GM19455 (cell line): ENCODE results near the gene MAN1A2.
"Not testable (repeated sequence)": the region's sequence is repeated elsewhere in the genome, so short reads cannot be mapped to it uniquely, and the experiment has no call there.

Source experiments
- ATAC-seq: cut with Tn5 transposase; IDR thresholded peaks from one replicate; pipeline ENCODE4 v1.9.1; 2021; ENCODE audit not compliant: unreplicated experiment

Gene MAN1A2

GRCh38 chr1:117556341-117556740, 189.1 kb downstream of the MAN1A2 start:
- ATAC-seq: no peak

GRCh38 chr1:117556976-117557375, 189.7 kb downstream of the MAN1A2 start:
- ATAC-seq: no peak

GRCh38 chr1:117558451-117558850, 191.2 kb downstream of the MAN1A2 start:
- ATAC-seq: not testable (repeated sequence)

GRCh38 chr1:117559139-117559538, 191.9 kb downstream of the MAN1A2 start:
- ATAC-seq: no peak

DNA sequence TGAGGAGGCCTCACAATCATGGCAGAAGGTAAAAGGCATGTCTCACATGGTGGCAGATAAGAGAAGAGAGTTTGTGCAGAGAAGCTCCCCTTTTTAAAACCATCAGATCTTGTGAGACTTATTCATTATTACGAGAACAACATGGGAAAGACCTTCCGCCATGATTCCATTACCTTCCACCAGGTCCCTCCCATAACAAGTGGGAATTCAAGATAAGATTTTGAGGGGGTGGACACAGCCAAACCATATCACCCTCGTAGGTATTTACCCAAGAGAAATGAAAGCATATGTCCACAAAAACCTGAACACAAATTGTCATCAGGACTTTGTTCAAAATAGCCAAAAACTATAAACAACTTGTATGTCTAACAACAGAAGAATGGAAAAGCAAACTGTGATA, 192.7 kb downstream of the MAN1A2 start:
- ATAC-seq: no peak

DNA sequence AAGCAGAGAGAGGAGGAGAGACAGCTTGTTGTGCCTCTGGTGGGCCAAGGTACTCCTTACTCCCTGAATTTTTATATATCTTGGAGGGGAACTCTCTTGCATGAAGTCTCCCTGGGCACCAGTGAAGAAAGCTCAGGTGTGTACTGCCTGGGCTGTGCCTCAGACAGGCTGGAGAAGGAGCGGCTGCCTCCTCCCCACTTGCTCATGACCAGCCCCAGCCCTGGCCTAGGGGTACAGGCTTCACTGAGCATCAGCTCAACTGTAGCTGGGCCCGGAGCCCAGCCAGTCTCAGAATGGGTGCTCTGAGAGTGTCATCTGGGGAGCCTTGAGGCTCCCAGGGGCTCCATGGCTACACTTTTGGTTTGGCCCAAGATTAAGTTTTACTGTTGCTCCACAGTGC, 193.8 kb downstream of the MAN1A2 start:
- ATAC-seq: no peak

DNA sequence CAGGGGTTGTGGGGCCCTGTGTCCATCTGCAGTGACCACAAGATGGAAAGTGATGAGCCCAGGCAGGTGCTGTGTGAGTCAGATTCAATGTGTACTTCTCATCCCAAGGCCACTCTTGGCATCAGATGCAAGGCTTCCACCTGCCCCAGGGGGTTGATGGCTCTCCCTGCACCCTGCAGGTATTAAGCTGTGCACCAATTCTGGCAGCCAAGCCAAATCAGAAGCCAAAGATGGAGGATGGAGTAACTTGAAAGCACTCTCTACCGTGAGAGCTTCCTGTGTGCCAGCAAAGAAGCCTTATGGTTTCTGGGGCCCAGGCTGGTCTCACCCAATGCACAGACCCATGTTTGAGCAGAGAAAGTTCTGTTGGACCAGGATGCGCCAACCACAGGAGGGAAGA, 194.3 kb downstream of the MAN1A2 start:
- ATAC-seq: no peak

GRCh38 chr1:117562581-117563491, 195.6 kb downstream of the MAN1A2 start:
- no peak for ATAC-seq

DNA sequence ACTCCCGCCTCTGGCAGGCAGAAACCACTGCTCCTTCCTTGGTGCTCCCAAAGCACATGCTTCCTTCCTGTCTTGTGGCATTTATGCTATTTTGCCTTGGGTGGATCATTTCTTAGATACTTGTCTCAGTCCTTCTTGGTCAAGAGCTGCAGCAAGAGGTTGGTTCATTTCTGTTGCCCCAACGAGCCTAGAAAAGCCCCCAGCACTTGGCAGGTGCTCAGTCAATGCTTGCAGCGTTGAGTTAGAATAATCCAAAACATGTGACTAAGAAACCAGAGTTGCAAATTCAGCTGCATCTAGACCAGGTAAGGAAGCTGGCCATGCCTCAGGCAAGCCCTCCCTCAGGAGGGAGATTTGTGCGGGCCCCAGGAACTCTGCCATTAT, 196.2 kb downstream of the MAN1A2 start:
- no peak for ATAC-seq

- ATAC-seq: no peak
Observed at GRCh38 chr1:117564227-117565075, 197.2 kb downstream of the MAN1A2 start.

DNA sequence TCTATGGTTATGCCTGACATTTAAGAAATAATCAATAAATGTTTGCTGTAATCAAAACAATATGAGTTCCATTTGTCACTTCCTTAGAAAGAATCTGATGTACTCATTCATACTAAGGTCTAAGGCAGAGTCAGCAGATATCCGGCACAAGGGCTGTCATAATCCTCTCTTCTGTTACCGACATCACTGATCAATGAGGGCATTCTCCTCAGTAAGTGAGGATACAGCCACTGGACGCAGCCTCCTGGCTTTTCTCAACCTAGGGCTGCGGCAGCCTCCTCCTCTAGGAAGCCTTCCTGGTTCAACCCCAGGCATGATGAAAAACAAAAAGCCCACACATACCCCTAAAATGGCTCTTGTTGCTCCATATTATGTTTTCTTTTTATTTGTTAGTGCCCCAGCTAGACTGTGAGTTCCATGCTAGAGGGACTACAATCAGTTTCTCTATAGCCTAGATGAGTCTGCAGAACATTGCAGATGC, 197.9 kb downstream of the MAN1A2 start:
- ATAC-seq: no peak

DNA sequence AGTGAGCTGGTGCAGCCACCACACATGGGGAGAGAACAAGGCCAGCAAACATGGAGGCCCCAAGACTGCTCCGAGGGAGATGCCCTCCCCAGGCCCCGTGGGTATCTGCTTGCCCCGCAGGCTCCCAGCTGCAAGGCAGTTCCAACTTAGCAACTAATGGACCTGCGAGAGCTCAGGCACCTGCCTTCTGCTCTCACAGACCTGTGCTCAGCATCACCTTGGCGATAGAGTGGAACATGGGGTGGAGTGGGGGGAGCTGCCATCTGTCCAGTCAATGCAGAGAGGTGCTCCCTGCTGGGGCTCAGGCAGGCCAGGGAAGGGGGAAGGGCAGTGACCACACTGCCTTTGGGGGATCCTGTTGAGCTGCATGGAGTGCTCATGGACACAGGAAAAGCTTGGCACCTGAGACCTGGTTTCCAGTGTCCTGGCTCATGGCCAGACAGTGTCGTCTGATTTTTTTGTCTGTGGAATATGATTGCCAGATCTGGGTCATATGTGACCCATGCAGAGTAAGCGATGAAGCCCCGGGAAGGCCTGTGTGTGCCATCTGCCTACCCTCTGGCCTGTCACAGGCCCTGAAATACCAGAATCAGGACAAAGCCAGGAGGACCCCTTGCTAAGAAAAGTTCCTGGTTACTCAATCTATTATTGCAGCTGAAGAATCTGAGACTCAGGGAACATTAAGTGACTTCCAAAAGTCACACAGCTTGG, 198.7 kb downstream of the MAN1A2 start:
- no peak for ATAC-seq

DNA sequence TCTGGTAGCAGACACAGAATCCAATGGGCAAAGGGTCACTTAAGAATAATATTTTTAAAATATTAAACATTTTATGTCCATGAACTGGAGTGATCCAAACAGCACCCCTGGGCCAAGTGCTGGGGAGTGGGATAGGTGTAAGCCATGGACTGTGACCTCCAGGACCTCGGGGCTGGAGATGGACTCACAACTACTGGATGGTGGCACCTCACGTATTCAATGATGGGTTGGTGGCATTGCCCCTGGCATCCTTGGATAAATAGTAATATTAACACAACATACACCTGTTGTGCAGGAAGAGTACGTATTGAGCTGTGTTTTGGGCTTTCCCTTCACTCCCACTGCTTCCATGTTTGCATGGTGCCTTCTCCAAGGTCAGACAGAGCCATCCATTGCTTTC, 199.3 kb downstream of the MAN1A2 start:
- no peak for ATAC-seq

DNA sequence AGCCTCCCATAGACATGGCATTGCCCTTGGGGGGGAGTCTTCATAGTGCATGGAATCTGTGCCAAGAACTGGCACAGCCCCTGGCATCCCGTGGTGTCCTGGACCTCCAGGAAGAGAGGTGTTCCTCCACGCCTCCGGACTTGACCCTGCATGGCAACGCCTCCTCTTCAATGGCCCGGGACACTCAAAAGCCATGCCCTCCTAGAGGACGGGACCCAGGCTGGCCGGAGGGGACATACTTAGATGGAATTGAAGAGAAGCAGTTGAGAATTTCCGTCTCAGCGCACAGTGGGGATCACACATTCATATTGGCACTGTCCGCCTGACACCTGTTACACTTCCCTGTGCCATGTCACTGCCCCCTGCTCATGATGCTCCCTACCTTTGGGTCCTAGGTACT, 200.2 kb downstream of the MAN1A2 start:
- no peak for ATAC-seq

- ATAC-seq: no peak
Observed at GRCh38 chr1:117567976-117568375, 200.7 kb downstream of the MAN1A2 start.

GRCh38 chr1:117568999-117569398, 201.8 kb downstream of the MAN1A2 start:
- no peak for ATAC-seq

- no peak for ATAC-seq
Observed at GRCh38 chr1:117569856-117570255, 202.6 kb downstream of the MAN1A2 start.

- no peak for ATAC-seq
Observed at GRCh38 chr1:117570988-117571409, 203.8 kb downstream of the MAN1A2 start.

DNA sequence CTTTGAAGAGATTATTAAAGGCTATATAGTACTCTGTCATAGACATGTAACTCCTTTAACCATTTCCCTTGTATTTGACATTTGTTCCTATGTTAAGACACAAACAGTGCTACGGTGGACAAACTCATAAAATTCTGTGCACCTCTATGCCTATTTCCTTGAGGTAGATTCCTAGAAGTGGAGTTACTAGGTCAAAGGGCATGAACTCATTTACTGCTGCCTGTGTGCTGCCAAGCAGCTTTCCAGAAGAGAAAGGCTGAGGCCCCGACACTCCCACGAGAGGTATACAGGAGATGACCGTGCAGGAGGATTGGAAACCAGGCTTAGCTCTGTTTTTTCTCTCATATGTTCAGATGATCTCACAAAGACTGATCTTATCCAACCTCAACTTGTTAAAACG, 204.2 kb downstream of the MAN1A2 start:
- no peak for ATAC-seq

GRCh38 chr1:117572546-117572945, 205.3 kb downstream of the MAN1A2 start:
- no peak for ATAC-seq

- no peak for ATAC-seq
Observed at GRCh38 chr1:117573386-117574023, 206.3 kb downstream of the MAN1A2 start.
